ENCODE measurements around the gene NBL1.

DNA sequence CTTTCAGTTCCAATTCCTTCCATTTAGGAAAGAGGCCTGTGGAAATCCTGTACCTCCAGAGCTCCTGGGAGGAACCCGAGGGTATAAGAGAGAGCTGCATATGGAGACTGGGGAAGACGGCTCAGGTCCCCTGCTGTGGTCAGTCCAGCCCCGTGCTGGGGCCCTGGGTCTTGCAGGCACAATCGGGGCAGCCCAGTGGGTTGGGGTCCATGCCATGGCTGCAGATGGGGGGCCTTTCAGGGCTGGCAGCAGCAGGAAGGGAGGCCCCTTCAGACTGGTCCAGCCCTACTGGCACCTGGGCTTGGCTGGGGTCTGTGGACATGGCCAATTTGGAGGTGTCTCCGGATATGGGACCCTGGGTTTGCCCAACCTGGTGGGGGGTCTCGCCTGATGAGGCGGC lies 38.8 kb downstream of the NBL1 start:
- TF ChIP-seq, protein P1, sequence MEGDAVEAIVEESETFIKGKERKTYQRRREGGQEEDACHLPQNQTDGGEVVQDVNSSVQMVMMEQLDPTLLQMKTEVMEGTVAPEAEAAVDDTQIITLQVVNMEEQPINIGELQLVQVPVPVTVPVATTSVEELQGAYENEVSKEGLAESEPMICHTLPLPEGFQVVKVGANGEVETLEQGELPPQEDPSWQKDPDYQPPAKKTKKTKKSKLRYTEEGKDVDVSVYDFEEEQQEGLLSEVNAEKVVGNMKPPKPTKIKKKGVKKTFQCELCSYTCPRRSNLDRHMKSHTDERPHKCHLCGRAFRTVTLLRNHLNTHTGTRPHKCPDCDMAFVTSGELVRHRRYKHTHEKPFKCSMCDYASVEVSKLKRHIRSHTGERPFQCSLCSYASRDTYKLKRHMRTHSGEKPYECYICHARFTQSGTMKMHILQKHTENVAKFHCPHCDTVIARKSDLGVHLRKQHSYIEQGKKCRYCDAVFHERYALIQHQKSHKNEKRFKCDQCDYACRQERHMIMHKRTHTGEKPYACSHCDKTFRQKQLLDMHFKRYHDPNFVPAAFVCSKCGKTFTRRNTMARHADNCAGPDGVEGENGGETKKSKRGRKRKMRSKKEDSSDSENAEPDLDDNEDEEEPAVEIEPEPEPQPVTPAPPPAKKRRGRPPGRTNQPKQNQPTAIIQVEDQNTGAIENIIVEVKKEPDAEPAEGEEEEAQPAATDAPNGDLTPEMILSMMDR (conservative IDR thresholded peaks at IDR 0.05; ENCODE audit: low read depth in 2 of 2), result no peak
- TF ChIP-seq EZH2 (IDR thresholded peaks at IDR 0.05; ENCODE audit: low read depth, unreplicated experiment), result no peak
- no peak for TF ChIP-seq POLR2AphosphoS5 (IDR thresholded peaks at IDR 0.05; ENCODE audit: low read depth)

Measured in GM23338 (cell line).